GM23338 (cell line): ENCODE results near the gene RXRA. TPM values are rescaled to one million over a fixed set of nuclear protein-coding genes. Genes with fewer than 3 reads are reported as not detected.

Experiments
- ATAC-seq: fragments of 200-7000 bp; cut with Tn5 transposase; 3 replicates; pipeline ENCODE4 v1.9.1; 2020
- DNase-seq: peaks from one replicate; pipeline ENCODE4 v3.0.0-alpha.2; 2015; ENCODE audit warnings: low spot score
- H2AFZ ChIP-seq: fragments of 200-600 bp; sonication (generic); 2 replicates; pipeline ENCODE4 v1.8.0; 2016; ENCODE audit warnings: antibody characterized with exemption, mild to moderate bottlenecking, moderate library complexity
- H3F3A ChIP-seq: fragments of 200-600 bp; sonication (generic); replicated peaks from 2 replicates; pipeline ENCODE4 v1.8.0; 2017; ENCODE audit warnings: antibody characterized with exemption, mixed run types, low read depth
- H3K27ac ChIP-seq: fragments of 200-600 bp; sonication (generic); 2 replicates; pipeline ENCODE4 v1.6.1; 2016; ENCODE audit warnings: low read depth
- H3K27me3 ChIP-seq: fragments of 200-600 bp; sonication (generic); 2 replicates; pipeline ENCODE4 v1.8.0; 2016; ENCODE audit warnings: mild to moderate bottlenecking, mixed run types, moderate library complexity; ENCODE audit not compliant: insufficient read depth
- H3K36me3 ChIP-seq: fragments of 200-600 bp; sonication (generic); 2 replicates; pipeline ENCODE4 v1.8.0; 2016; ENCODE audit warnings: mild to moderate bottlenecking; ENCODE audit not compliant: insufficient read depth
- H3K4me1 ChIP-seq: fragments of 200-600 bp; sonication (generic); 2 replicates; pipeline ENCODE4 v1.8.0; 2016; ENCODE audit warnings: mild to moderate bottlenecking, moderate library complexity; ENCODE audit not compliant: insufficient read depth
- H3K4me2 ChIP-seq: fragments of 200-600 bp; sonication (generic); 2 replicates; pipeline ENCODE4 v1.7.1; 2017; ENCODE audit warnings: mixed run types
- H3K4me3 ChIP-seq: fragments of 200-600 bp; sonication (generic); 2 replicates; pipeline ENCODE4 v1.6.1; 2016; ENCODE audit warnings: mixed run types
- H3K79me2 ChIP-seq: fragments of 200-600 bp; sonication (generic); replicated peaks from 2 replicates; pipeline ENCODE4 v1.8.0; 2017; ENCODE audit warnings: mild to moderate bottlenecking; ENCODE audit not compliant: insufficient read depth
- H3K9me2 ChIP-seq: fragments of 200-600 bp; sonication (generic); 2 replicates; pipeline ENCODE4 v1.8.0; 2017; ENCODE audit not compliant: insufficient read depth
- H4K20me1 ChIP-seq: fragments of 200-600 bp; sonication (generic); replicated peaks from 2 replicates; pipeline ENCODE4 v1.8.0; 2017; ENCODE audit warnings: mild to moderate bottlenecking; ENCODE audit not compliant: insufficient read depth
- H3K27ac Mint-ChIP-seq: 2 replicates; pipeline ENCODE4 v1.8.0; 2020; ENCODE audit warnings: inconsistent platforms, mild to moderate bottlenecking, moderate library complexity, mixed read lengths
- H3K27me3 Mint-ChIP-seq: 3 replicates; pipeline ENCODE4 v1.8.0; 2022; ENCODE audit warnings: low read depth, mild to moderate bottlenecking, moderate library complexity, mixed read lengths, inconsistent platforms; ENCODE audit not compliant: insufficient read depth, poor library complexity
- H3K36me3 Mint-ChIP-seq: 3 replicates; pipeline ENCODE4 v1.8.0; 2021; ENCODE audit warnings: low read depth, mild to moderate bottlenecking, inconsistent platforms, moderate library complexity, mixed read lengths
- H3K4me1 Mint-ChIP-seq: 3 replicates; pipeline ENCODE4 v1.8.0; 2020; ENCODE audit warnings: mild to moderate bottlenecking, inconsistent platforms, mixed read lengths
- H3K4me3 Mint-ChIP-seq: 3 replicates; pipeline ENCODE4 v1.8.0; 2021; ENCODE audit warnings: moderate library complexity, mild to moderate bottlenecking, inconsistent platforms, mixed read lengths
- H3K9me3 Mint-ChIP-seq: 3 replicates; pipeline ENCODE4 v1.8.0; 2020; ENCODE audit warnings: moderate library complexity, mild to moderate bottlenecking, inconsistent platforms, mixed read lengths
- CREB1 ChIP-seq: fragments of 250-450 bp; sonication (Bioruptor Pico); IDR thresholded peaks from 2 replicates; pipeline ENCODE4 v1.5.0; 2020; ENCODE audit warnings: low read depth, mild to moderate bottlenecking, moderate library complexity
- EZH2 ChIP-seq: fragments of 200-600 bp; sonication (generic); IDR thresholded peaks from one replicate; pipeline ENCODE4 v1.8.0; 2017; ENCODE audit warnings: antibody characterized with exemption, mild to moderate bottlenecking, low read depth; ENCODE audit not compliant: unreplicated experiment
- EZH2phosphoT487 ChIP-seq: fragments of 200-600 bp; sonication (generic); IDR thresholded peaks from one replicate; pipeline ENCODE4 v1.8.1; 2018; ENCODE audit warnings: antibody characterized with exemption; ENCODE audit not compliant: unreplicated experiment
- JUNB ChIP-seq: IDR thresholded peaks from one replicate; pipeline ENCODE4 v1.6.1; 2016; ENCODE audit warnings: antibody characterized with exemption; ENCODE audit not compliant: unreplicated experiment
- NANOG ChIP-seq: IDR thresholded peaks from 2 replicates; pipeline ENCODE4 v1.6.1; 2016; ENCODE audit warnings: antibody characterized with exemption, borderline replicate concordance
- POLR2AphosphoS5 ChIP-seq: IDR thresholded peaks from 2 replicates; pipeline ENCODE4 v1.6.1; 2016; ENCODE audit warnings: antibody characterized with exemption, low read depth
- STAT1 ChIP-seq: IDR thresholded peaks from one replicate; pipeline ENCODE4 v1.6.1; 2016; ENCODE audit warnings: antibody characterized with exemption; ENCODE audit not compliant: unreplicated experiment
- ZNF114 ChIP-seq: fragments of 250-450 bp; sonication (Bioruptor Pico); IDR thresholded peaks from 2 replicates; pipeline ENCODE4 v1.5.0; 2020; ENCODE audit warnings: mild to moderate bottlenecking, moderate library complexity
- ZNF331 ChIP-seq: fragments of 250-450 bp; sonication (Bioruptor Pico); IDR thresholded peaks from 2 replicates; pipeline ENCODE4 v1.5.0; 2020; ENCODE audit warnings: low read depth, mild to moderate bottlenecking, moderate library complexity
- ZNF462 ChIP-seq: fragments of 250-450 bp; sonication (Bioruptor Pico); IDR thresholded peaks from 2 replicates; pipeline ENCODE4 v1.5.0; 2020; ENCODE audit warnings: mild to moderate bottlenecking, moderate library complexity
- polyA plus RNA-seq: library from polyadenylated mRNA; unstranded; fragments of >200 nt; fragmentation: Nextera tagmentation; extraction: Ambion mirVana; gene quantifications from 2 replicates; pipeline ENCODE4 v1.2.1, GENCODE V29; 2016
- total RNA-seq: library from RNA; depleted of rRNA; stranded (reverse); fragments of >200 nt; shearing (Covaris generic); gene quantifications from 2 replicates; pipeline ENCODE4 v1.2.3, GENCODE V29; 2014
- TF ChIP-seq, protein P1 (sequence below), 2 experiments: fragments of 200-600 bp in 1 of 2; sonication (generic) in 1 of 2; conservative IDR thresholded peaks; 2 replicates each; pipeline versions ENCODE4 v1.5.1 to v1.6.1; 2016 to 2017; ENCODE audit warnings: antibody characterized with exemption in 2 of 2, low read depth in 2 of 2, mild to moderate bottlenecking in 2 of 2, moderate library complexity in 1 of 2
- TF ChIP-seq, protein P2 (sequence below): IDR thresholded peaks from 2 replicates; pipeline ENCODE4 v1.6.1; 2016; ENCODE audit warnings: antibody characterized with exemption
- TF ChIP-seq, protein P3 (sequence below): IDR thresholded peaks from one replicate; pipeline ENCODE4 v1.6.1; 2018; ENCODE audit warnings: antibody characterized with exemption; ENCODE audit not compliant: unreplicated experiment

Gene RXRA
- total and polyA plus RNA-seq, 2 experiments from 2014 or later, result 4.9 to 17.9 TPM

- TF ChIP-seq ZNF462 (CRISPR knock-in tag), result no peak
- TF ChIP-seq STAT1, result no peak
- TF ChIP-seq, protein P1, sequence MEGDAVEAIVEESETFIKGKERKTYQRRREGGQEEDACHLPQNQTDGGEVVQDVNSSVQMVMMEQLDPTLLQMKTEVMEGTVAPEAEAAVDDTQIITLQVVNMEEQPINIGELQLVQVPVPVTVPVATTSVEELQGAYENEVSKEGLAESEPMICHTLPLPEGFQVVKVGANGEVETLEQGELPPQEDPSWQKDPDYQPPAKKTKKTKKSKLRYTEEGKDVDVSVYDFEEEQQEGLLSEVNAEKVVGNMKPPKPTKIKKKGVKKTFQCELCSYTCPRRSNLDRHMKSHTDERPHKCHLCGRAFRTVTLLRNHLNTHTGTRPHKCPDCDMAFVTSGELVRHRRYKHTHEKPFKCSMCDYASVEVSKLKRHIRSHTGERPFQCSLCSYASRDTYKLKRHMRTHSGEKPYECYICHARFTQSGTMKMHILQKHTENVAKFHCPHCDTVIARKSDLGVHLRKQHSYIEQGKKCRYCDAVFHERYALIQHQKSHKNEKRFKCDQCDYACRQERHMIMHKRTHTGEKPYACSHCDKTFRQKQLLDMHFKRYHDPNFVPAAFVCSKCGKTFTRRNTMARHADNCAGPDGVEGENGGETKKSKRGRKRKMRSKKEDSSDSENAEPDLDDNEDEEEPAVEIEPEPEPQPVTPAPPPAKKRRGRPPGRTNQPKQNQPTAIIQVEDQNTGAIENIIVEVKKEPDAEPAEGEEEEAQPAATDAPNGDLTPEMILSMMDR (conservative IDR thresholded peaks at IDR 0.05; ENCODE audit: low read depth in 2 of 2), result no peak
- TF ChIP-seq EZH2phosphoT487, result no peak
- TF ChIP-seq, protein P2, sequence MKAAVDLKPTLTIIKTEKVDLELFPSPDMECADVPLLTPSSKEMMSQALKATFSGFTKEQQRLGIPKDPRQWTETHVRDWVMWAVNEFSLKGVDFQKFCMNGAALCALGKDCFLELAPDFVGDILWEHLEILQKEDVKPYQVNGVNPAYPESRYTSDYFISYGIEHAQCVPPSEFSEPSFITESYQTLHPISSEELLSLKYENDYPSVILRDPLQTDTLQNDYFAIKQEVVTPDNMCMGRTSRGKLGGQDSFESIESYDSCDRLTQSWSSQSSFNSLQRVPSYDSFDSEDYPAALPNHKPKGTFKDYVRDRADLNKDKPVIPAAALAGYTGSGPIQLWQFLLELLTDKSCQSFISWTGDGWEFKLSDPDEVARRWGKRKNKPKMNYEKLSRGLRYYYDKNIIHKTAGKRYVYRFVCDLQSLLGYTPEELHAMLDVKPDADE, result no peak
- TF ChIP-seq CREB1 (CRISPR knock-in tag), result no peak
- no peak for TF ChIP-seq EZH2
- no peak for TF ChIP-seq POLR2AphosphoS5
- TF ChIP-seq ZNF114 (CRISPR knock-in tag), result no peak
- no peak for TF ChIP-seq NANOG
- no peak for TF ChIP-seq ZNF331
- no peak for TF ChIP-seq JUNB
- TF ChIP-seq, protein P3, sequence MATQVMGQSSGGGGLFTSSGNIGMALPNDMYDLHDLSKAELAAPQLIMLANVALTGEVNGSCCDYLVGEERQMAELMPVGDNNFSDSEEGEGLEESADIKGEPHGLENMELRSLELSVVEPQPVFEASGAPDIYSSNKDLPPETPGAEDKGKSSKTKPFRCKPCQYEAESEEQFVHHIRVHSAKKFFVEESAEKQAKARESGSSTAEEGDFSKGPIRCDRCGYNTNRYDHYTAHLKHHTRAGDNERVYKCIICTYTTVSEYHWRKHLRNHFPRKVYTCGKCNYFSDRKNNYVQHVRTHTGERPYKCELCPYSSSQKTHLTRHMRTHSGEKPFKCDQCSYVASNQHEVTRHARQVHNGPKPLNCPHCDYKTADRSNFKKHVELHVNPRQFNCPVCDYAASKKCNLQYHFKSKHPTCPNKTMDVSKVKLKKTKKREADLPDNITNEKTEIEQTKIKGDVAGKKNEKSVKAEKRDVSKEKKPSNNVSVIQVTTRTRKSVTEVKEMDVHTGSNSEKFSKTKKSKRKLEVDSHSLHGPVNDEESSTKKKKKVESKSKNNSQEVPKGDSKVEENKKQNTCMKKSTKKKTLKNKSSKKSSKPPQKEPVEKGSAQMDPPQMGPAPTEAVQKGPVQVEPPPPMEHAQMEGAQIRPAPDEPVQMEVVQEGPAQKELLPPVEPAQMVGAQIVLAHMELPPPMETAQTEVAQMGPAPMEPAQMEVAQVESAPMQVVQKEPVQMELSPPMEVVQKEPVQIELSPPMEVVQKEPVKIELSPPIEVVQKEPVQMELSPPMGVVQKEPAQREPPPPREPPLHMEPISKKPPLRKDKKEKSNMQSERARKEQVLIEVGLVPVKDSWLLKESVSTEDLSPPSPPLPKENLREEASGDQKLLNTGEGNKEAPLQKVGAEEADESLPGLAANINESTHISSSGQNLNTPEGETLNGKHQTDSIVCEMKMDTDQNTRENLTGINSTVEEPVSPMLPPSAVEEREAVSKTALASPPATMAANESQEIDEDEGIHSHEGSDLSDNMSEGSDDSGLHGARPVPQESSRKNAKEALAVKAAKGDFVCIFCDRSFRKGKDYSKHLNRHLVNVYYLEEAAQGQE, result no peak
Observed at GRCh38 chr9:134298000-134298399, 28.3 kb upstream of the RXRA start.

More at GRCh38 chr9:134298000-134298399, 28.3 kb upstream of the RXRA start:
- Histone ChIP-seq H4K20me1 (no peaks in the 10 kb centered on the region), H3K36me3 (no peaks in the 10 kb centered on the region), H3K79me2 (no peaks in the 10 kb centered on the region), H2AFZ (no peak overlapping the region), H3K4me2 (no peak overlapping the region), H3F3A (no peaks in the 10 kb centered on the region), H3K9me2 (no peaks in the 10 kb centered on the region), H3K27ac (no peak overlapping the region), H3K4me1 (no peaks in the 10 kb centered on the region), H3K27me3 (no peaks in the 10 kb centered on the region), H3K4me3 (no peak overlapping the region)
- H3K27ac Mint-ChIP-seq, result no peak overlapping the region
- H3K4me3 Mint-ChIP-seq, result no peak overlapping the region
- no peaks in the 10 kb centered on the region for H3K36me3 Mint-ChIP-seq
- ATAC-seq (no peak), DNase-seq (no peak)
- peaks cover 3% of the 10 kb centered on the region for H3K27me3 Mint-ChIP-seq
- peaks cover 9% of the 10 kb centered on the region; the same call in 2 of the 3 replicates for H3K4me1 Mint-ChIP-seq
- H3K9me3 Mint-ChIP-seq, result no peaks in the 10 kb centered on the region
